NCI-H1092 treated with DMSO at 0.1 percent for 48 hours (cell line): ENCODE data around the gene CD207.

Experiments used
- DNase-seq: peaks from one replicate; lab custom pipeline; 2025; lab: John Stamatoyannopoulos, UW

Gene CD207

GRCh38 chr2:70793450-70793849 is 42.2 kb downstream of the CD207 start:
- no peak for DNase-seq

- DNase-seq = no peak
These were observed 45.3 kb downstream of the CD207 start, which contains the start of gene FIGLA for GRCh38 chr2:70790136-70790828. FIGLA (minus strand) TSS chr2:70790643; CDS start chr2:70790638, 5 bp downstream.

GRCh38 chr2:70789304-70790135 is 46.1 kb downstream of the CD207 start:
- peak; percentile 61 for DNase-seq

- DNase-seq = peak; percentile 11
These were observed 50.3 kb downstream of the CD207 start for GRCh38 chr2:70785137-70785911.

- no peak for DNase-seq
These were observed 51.3 kb downstream of the CD207 start for GRCh38 chr2:70784320-70784719.
